DOHH2 (cell line): ENCODE results near the gene OSBPL8.

Experiments
- H3F3A ChIP-seq: fragments of 200-600 bp; sonication (generic), shearing (Covaris generic); 2 replicates; pipeline ENCODE4 v1.6.0; 2016; ENCODE audit warnings: antibody characterized with exemption, mild to moderate bottlenecking; ENCODE audit not compliant: control insufficient read depth, insufficient read depth
- H3K27ac ChIP-seq: fragments of 200-600 bp; sonication (generic); 2 replicates; pipeline ENCODE4 v1.5.1; 2014; ENCODE audit warnings: low read depth, mild to moderate bottlenecking, low read length, moderate library complexity
- H3K27me3 ChIP-seq: fragments of 200-600 bp; sonication (generic); 2 replicates; pipeline ENCODE4 v1.6.1; 2014; ENCODE audit warnings: mild to moderate bottlenecking, low read length, mixed read lengths; ENCODE audit not compliant: control insufficient read depth
- H3K36me3 ChIP-seq: fragments of 200-600 bp; sonication (generic); 2 replicates; pipeline ENCODE4 v1.6.1; 2014; ENCODE audit warnings: mild to moderate bottlenecking, low read length, moderate library complexity, mixed read lengths; ENCODE audit not compliant: control insufficient read depth
- H3K4me1 ChIP-seq: fragments of 200-600 bp; sonication (generic); 2 replicates; pipeline ENCODE4 v1.6.1; 2014; ENCODE audit warnings: mild to moderate bottlenecking, low read length, mixed read lengths; ENCODE audit not compliant: control insufficient read depth
- H3K4me2 ChIP-seq: fragments of 200-600 bp; sonication (generic); 2 replicates; pipeline ENCODE4 v1.6.0; 2014; ENCODE audit warnings: mild to moderate bottlenecking, low read length, moderate library complexity
- H3K4me3 ChIP-seq: fragments of 200-600 bp; sonication (generic); 2 replicates; pipeline ENCODE4 v1.5.1; 2014; ENCODE audit warnings: mild to moderate bottlenecking, low read length, mixed read lengths
- H3K79me2 ChIP-seq: fragments of 200-600 bp; sonication (generic); 2 replicates; pipeline ENCODE4 v1.6.1; 2014; ENCODE audit warnings: mild to moderate bottlenecking, low read length, mixed read lengths; ENCODE audit not compliant: control insufficient read depth
- H3K9me2 ChIP-seq: fragments of 200-600 bp; sonication (generic); replicated peaks from 2 replicates; pipeline ENCODE4 v1.6.1; 2014; ENCODE audit warnings: mild to moderate bottlenecking, low read length, mixed read lengths; ENCODE audit not compliant: control insufficient read depth
- H3K9me3 ChIP-seq: fragments of 200-600 bp; sonication (generic); 2 replicates; pipeline ENCODE4 v1.6.1; 2014; ENCODE audit warnings: antibody characterized with exemption, low read length, mixed read lengths; ENCODE audit not compliant: control insufficient read depth, insufficient read depth
- H4K20me1 ChIP-seq: fragments of 200-600 bp; sonication (generic); 2 replicates; pipeline ENCODE4 v1.6.0; 2014; ENCODE audit warnings: low read depth, mild to moderate bottlenecking, antibody characterized with exemption, low read length, moderate library complexity; ENCODE audit not compliant: control insufficient read depth, insufficient read depth
- CTCF ChIP-seq: fragments of 200-600 bp; sonication (generic); IDR thresholded peaks from one replicate; pipeline ENCODE4 v1.5.1; 2014; ENCODE audit warnings: antibody characterized with exemption, mild to moderate bottlenecking, low read depth, low read length; ENCODE audit not compliant: poor library complexity, severe bottlenecking
- EZH2phosphoT487 ChIP-seq: fragments of 200-600 bp; sonication (generic); IDR thresholded peaks from 2 replicates; pipeline ENCODE4 v1.6.1; 2017; ENCODE audit warnings: borderline replicate concordance, mild to moderate bottlenecking, antibody characterized with exemption, low read length, moderate library complexity, mixed read lengths

Gene OSBPL8

GRCh38 chr12:76559400-76560085 lies at the start of gene OSBPL8:
OSBPL8 (minus strand) TSS chr12:76559771; CDS start chr12:76487551, 72,220 bp downstream.
- Histone ChIP-seq H3K27ac (peak within 1 kb of the TSS; percentile 57), H3K4me1 (peaks cover 46% of the 10 kb centered on the region), H3K27me3 (no peaks in the 10 kb centered on the region), H3K36me3 (peaks cover 3% of the 10 kb centered on the region; the same call in 1 of the 2 replicates), H3F3A (peaks cover 5% of the 10 kb centered on the region), H3K9me3 (no peaks in the 10 kb centered on the region), H3K79me2 (peaks cover 48% of the 10 kb centered on the region), H3K4me2 (peak within 1 kb of the TSS; percentile 100), H4K20me1 (peaks cover 4% of the 10 kb centered on the region; the same call in 1 of the 2 replicates), H3K9me2 (no peaks in the 10 kb centered on the region), H3K4me3 (peak within 1 kb of the TSS; percentile 99)
- TF ChIP-seq CTCF, result peak; percentile 24
- no peak for TF ChIP-seq EZH2phosphoT487

GRCh38 chr12:76608070-76608469 lies 48.5 kb upstream of the OSBPL8 start:
- Histone ChIP-seq H4K20me1 (no peaks in the 10 kb centered on the region), H3K9me2 (no peaks in the 10 kb centered on the region), H3K27me3 (no peaks in the 10 kb centered on the region), H3K4me3 (no peak overlapping the region), H3K9me3 (no peaks in the 10 kb centered on the region), H3K4me2 (no peak overlapping the region), H3F3A (no peaks in the 10 kb centered on the region), H3K79me2 (no peaks in the 10 kb centered on the region), H3K27ac (no peak overlapping the region), H3K36me3 (no peaks in the 10 kb centered on the region), H3K4me1 (no peaks in the 10 kb centered on the region)
- TF ChIP-seq EZH2phosphoT487 (no peak), CTCF (no peak)

GRCh38 chr12:76595056-76595455 lies 35.5 kb upstream of the OSBPL8 start:
- Histone ChIP-seq H3K79me2 (no peaks in the 10 kb centered on the region), H3K4me3 (no peak overlapping the region), H3K4me2 (no peak overlapping the region), H3K27ac (no peak overlapping the region), H3K9me3 (no peaks in the 10 kb centered on the region), H3K4me1 (no peaks in the 10 kb centered on the region), H4K20me1 (no peaks in the 10 kb centered on the region), H3K27me3 (no peaks in the 10 kb centered on the region), H3K9me2 (no peaks in the 10 kb centered on the region), H3K36me3 (no peaks in the 10 kb centered on the region), H3F3A (no peaks in the 10 kb centered on the region)
- TF ChIP-seq EZH2phosphoT487 (no peak), CTCF (no peak)
